ENCODE data around the gene ETV6. TPM values are rescaled to one million over a fixed set of nuclear protein-coding genes. Genes with fewer than 3 reads are reported as not detected.

The ETV6 gene
- total and polyA plus RNA-seq, 2 of the 8 experiments (the other 6 are each of a cell fraction or from before 2014, with no cell fraction given): 5.5 to 23.9 TPM

DNA sequence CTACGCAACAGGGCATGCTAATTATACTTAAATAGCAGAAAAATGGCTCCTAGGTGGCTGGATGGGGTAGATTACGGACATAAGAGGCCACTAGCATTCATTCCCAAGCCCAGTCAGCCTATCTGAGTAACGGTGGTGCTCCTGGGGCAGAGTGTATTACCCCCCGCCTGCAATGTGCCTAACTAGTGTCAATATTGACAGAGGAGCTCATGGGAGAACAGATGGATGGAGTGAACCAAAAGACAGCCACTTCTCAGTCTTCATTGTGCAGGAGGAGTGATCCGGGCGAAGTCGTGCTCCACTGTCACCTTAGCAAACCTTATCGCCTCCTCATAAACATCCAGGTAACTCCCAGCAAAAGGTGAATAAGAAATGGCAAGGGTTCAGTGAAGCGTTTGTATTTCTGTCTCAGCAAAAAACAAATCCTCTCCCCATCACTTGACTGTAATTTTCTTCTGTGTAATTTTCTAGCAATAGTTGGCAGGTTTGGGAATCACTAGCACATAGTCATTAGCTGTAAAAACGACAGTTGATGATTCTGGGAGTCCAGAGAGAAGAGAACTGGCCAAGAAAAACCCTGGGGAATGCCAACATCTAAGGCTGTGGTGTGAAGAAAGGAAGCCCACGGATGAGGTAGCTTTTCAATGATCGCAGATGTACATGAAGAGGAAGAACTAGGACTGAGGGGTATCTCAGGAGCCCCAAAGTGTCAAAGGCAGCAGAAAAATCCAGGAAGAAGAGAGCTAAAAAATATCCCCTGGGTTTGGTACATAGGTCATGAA, 294.6 kb downstream of the ETV6 start:
- 87% methylated on average over 12 of the region's 12 CpGs; no CpG with 5 or more reads in 1 of the 2 experiments for WGBS, 2 experiments (ENCODE audit: extremely low coverage in 1 of 2, insufficient coverage in 1 of 2, insufficient read length in 1 of 2, insufficient replicate concordance in 2 of 2, low coverage in 1 of 2, low lambda C conversion rate in 2 of 2, missing lambda C conversion rate in 1 of 2)
- no peak for TF ChIP-seq CBX5 (IDR thresholded peaks at IDR 0.05; ENCODE audit: low read depth, low read length)
- no peak for TF ChIP-seq MAX (IDR thresholded peaks at IDR 0.05)
- TF ChIP-seq KDM4A (IDR thresholded peaks at IDR 0.05; ENCODE audit: low read depth, low read length, severe bottlenecking): no peak

More for the DNA sequence above, 294.6 kb downstream of the ETV6 start:
- no peak overlapping the region for H3K27ac ChIP-seq (ENCODE audit: low read depth, low read length)
- no peak overlapping the region for H3K14ac ChIP-seq (ENCODE audit: insufficient read length)
- H3K27me3 ChIP-seq (replicated peaks in 1 of 4; ENCODE audit: control insufficient read depth in 3 of 4, extremely low read depth in 1 of 4, insufficient read depth in 3 of 4, low read length in 3 of 4): no peaks in the 10 kb centered on the region
- H3K4ac ChIP-seq (replicated peaks; ENCODE audit: insufficient read length, low read depth, low read length): no peak overlapping the region
- H2BK120ac ChIP-seq (replicated peaks; ENCODE audit: low read depth, low read length): no peak overlapping the region
- no peak overlapping the region for H2BK5ac ChIP-seq (ENCODE audit: low read depth, low read length)
- H2AK5ac ChIP-seq (ENCODE audit: low read depth, low read length): no peak overlapping the region
- no peak overlapping the region for H3K56ac ChIP-seq (replicated peaks; ENCODE audit: insufficient read length, low read depth, low read length)
- FAIRE-seq: no peak
- no peak overlapping the region for H2BK20ac ChIP-seq (ENCODE audit: low read length)
- H3K18ac ChIP-seq (ENCODE audit: extremely low read depth, low read length): no peak overlapping the region
- no peak overlapping the region for H3K23ac ChIP-seq (ENCODE audit: insufficient read length)
- ChIA-PET POLR2A (ENCODE audit: partially characterized antibody) (interaction anchor here (0.7 to 0.9 kb wide), 2 partner anchors 37 to 41 kb away, joined by 3 to 4 read pairs; no protein-coding TSS in a partner anchor), CTCF (ENCODE audit: partially characterized antibody) (interaction anchor here (1.3 to 2.5 kb wide), 2 partner anchors 10 to 14 kb away, joined by 4 to 5 read pairs; no protein-coding TSS in a partner anchor)
- H2BK12ac ChIP-seq (ENCODE audit: low read depth, low read length): no peak overlapping the region
- H2AFZ ChIP-seq (ENCODE audit: low read length): no peak overlapping the region
- H4K8ac ChIP-seq (ENCODE audit: extremely low read depth, insufficient read depth, low read length): no peak overlapping the region
- DNase-seq (ENCODE audit: low read depth in 1 of 2, low spot score in 2 of 2): no peak
- no peak overlapping the region for H4K91ac ChIP-seq (replicated peaks; ENCODE audit: insufficient read length, low read length)
- H3K9me3 ChIP-seq (ENCODE audit: insufficient read depth in 2 of 2, low read depth in 1 of 2, low read length in 1 of 2): peaks cover 0 to 4% of the 10 kb centered on the region in 2 experiments; a peak in 2 of 4 replicates
- no peak overlapping the region for H3K4me2 ChIP-seq (ENCODE audit: insufficient read depth in 1 of 2, low read depth in 2 of 2, low read length in 2 of 2)
- H3K79me1 ChIP-seq (ENCODE audit: low read depth, low read length): no peaks in the 10 kb centered on the region
- H3K79me2 ChIP-seq (ENCODE audit: control insufficient read depth in 1 of 2, insufficient read depth in 2 of 2, low read length in 2 of 2): no peaks in the 10 kb centered on the region
- no peaks in the 10 kb centered on the region for H3K4me1 ChIP-seq (replicated peaks in 1 of 4; ENCODE audit: control insufficient read depth in 3 of 4, insufficient read depth in 4 of 4, low read length in 3 of 4)
- no peak overlapping the region for H3K9ac ChIP-seq (replicated peaks in 1 of 4; ENCODE audit: extremely low read depth in 1 of 4, low read depth in 3 of 4, low read length in 3 of 4)
- no peak overlapping the region for H4K5ac ChIP-seq (ENCODE audit: insufficient read length, low read depth, low read length)
- no peak overlapping the region for H3K4me3 ChIP-seq (ENCODE audit: extremely low read depth in 1 of 4, insufficient read depth in 2 of 4, low read depth in 3 of 4, low read length in 4 of 4)
- H2BK15ac ChIP-seq (ENCODE audit: low read length): no peak overlapping the region
- no peaks in the 10 kb centered on the region for H4K20me1 ChIP-seq (replicated peaks in 1 of 2; ENCODE audit: control insufficient read depth in 1 of 2, insufficient read depth in 2 of 2, low read length in 2 of 2)
- H3K36me3 ChIP-seq (ENCODE audit: control insufficient read depth in 2 of 4, insufficient read depth in 4 of 4, low read length in 3 of 4): no peaks in the 10 kb centered on the region
- 0 out of 2 replicates have a peak, but pooled peaks cover under 1% of the 10 kb centered on the region for H3K23me2 ChIP-seq (ENCODE audit: low read depth, low read length)

Data from H1 (cell line).